ENCODE results near the gene FCHSD2. TPM values are rescaled to one million over a fixed set of nuclear protein-coding genes. Genes with fewer than 3 reads are reported as not detected.

Gene FCHSD2
- total RNA-seq, 2 donors from 2014 or later, result 14.0 to 17.6 TPM

DNA sequence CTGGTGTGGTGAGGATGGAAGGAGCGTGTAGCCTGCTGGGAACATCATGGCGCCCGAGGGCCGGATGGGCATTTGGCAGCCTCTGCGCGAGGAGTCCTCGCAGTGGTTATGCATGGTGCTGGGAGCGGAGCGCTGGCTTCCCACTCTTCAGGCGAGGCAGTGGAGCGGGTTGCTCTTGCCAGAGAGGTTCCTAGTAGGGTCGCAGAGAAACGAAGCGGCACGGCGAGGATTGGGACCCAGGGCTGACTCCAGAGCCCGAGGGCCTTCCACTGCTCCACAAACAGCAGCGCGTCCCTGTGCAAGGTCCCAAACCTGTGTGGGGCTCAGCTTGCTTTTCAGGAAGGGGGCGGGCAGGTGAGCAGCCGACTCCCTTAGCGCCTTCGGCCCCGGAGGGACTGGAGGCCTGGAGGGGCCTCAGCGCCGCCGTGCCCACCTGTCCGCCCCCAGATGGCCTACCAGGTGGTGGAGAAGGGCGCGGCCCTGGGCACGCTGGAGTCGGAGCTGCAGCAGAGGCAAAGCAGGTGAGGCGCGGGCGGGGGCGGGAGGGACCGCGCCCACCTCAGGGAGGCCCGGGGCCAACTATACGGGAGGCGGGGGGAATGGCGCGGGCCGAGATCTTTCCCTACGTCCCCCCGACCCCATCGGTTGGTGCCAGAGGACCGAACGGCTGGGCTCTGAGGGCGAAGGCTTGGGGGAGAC, 320.7 kb downstream of the FCHSD2 start:
- TF ChIP-seq, protein P1, sequence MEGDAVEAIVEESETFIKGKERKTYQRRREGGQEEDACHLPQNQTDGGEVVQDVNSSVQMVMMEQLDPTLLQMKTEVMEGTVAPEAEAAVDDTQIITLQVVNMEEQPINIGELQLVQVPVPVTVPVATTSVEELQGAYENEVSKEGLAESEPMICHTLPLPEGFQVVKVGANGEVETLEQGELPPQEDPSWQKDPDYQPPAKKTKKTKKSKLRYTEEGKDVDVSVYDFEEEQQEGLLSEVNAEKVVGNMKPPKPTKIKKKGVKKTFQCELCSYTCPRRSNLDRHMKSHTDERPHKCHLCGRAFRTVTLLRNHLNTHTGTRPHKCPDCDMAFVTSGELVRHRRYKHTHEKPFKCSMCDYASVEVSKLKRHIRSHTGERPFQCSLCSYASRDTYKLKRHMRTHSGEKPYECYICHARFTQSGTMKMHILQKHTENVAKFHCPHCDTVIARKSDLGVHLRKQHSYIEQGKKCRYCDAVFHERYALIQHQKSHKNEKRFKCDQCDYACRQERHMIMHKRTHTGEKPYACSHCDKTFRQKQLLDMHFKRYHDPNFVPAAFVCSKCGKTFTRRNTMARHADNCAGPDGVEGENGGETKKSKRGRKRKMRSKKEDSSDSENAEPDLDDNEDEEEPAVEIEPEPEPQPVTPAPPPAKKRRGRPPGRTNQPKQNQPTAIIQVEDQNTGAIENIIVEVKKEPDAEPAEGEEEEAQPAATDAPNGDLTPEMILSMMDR (conservative IDR thresholded peaks at IDR 0.05), result no peak

DNA sequence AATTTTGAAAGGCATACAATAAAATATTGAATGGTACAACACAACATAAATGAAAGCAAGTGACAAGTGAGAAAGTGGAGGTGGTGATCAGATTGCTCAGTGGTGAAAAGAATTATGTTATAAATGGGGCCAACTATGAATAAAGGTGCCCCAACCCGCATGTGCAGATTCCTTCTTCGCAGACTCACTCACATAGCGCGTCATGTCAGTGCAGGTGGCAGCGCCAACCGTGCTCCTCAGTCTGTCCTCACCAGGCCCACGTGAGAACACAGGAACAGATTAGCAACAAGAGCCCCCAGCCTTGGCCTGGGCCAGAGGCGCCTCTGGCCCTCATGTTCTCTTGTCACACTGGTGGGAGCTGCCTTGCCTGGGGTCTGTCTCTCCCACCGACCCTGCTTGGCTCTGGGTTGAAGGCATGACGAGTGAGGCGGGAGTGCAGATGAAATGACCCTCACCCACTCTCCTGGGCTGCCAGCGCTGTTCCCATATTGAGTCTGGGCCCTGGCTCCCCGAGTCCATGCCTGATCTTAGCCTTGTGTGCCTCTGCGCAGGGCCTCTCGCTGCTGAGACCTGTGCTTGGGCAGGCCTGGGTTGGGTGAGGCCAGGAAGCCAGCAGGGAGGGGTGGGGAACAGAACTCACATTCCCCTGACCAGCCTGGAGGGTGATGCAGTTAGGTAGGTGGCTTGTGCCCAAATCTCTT, 321.5 kb downstream of the FCHSD2 start:
- no peak overlapping the region for H3K9ac ChIP-seq (ENCODE audit: extremely low read depth, low read length, poor library complexity, severe bottlenecking)
- peak overlapping the region; percentile 53 for H3K4me3 Mint-ChIP-seq
- WGBS, 2 experiments (ENCODE audit: insufficient coverage in 1 of 2, insufficient read length in 1 of 2), result 93 to 100% methylated on average over 11 to 15 of the region's 15 CpGs
- peaks cover 17% of the 10 kb centered on the region for H3K36me3 Mint-ChIP-seq (ENCODE audit: low read depth)
- DNase-seq, result no peak
- H3K4me3 ChIP-seq (ENCODE audit: low read length), result no peak overlapping the region
- H3K4me1 Mint-ChIP-seq, result peaks cover 1% of the 10 kb centered on the region
- peaks cover 23% of the 10 kb centered on the region for H3K27me3 Mint-ChIP-seq (ENCODE audit: insufficient read depth)
- no peaks in the 10 kb centered on the region for H3K27me3 ChIP-seq (ENCODE audit: control insufficient read depth, insufficient read depth, low read length, poor library complexity, severe bottlenecking)
- no peak overlapping the region for H3K27ac Mint-ChIP-seq
- no peaks in the 10 kb centered on the region for H3K9me3 ChIP-seq (ENCODE audit: control insufficient read depth, low read length)
- no peaks in the 10 kb centered on the region for H3K9me3 Mint-ChIP-seq
- no peak overlapping the region for H3K27ac ChIP-seq (ENCODE audit: low read depth, low read length)
- H3K36me3 ChIP-seq (ENCODE audit: control insufficient read depth, insufficient read depth, low read length), result peaks cover 7% of the 10 kb centered on the region
- no peaks in the 10 kb centered on the region for H3K4me1 ChIP-seq (ENCODE audit: control insufficient read depth, insufficient read depth, low read length)
- TF ChIP-seq, protein P1 (conservative IDR thresholded peaks at IDR 0.05), result no peak

More for the DNA sequence above, 320.7 kb downstream of the FCHSD2 start:
- Mint-ChIP-seq H3K4me1 (peaks cover 1% of the 10 kb centered on the region), H3K36me3 (ENCODE audit: low read depth) (peaks cover 17% of the 10 kb centered on the region), H3K27me3 (ENCODE audit: insufficient read depth) (peaks cover 23% of the 10 kb centered on the region), H3K27ac (no peak overlapping the region), H3K4me3 (peak overlapping the region; percentile 53), H3K9me3 (no peaks in the 10 kb centered on the region)
- 50 to 59% methylated on average over 28 to 50 of the region's 50 CpGs for WGBS, 2 experiments (ENCODE audit: insufficient coverage in 1 of 2, insufficient read length in 1 of 2)
- H3K4me1 ChIP-seq (ENCODE audit: control insufficient read depth, insufficient read depth, low read length), result no peaks in the 10 kb centered on the region
- H3K4me3 ChIP-seq (ENCODE audit: low read length), result peak overlapping the region; percentile 76
- peak; percentile 74 for DNase-seq
- peaks cover 7% of the 10 kb centered on the region for H3K36me3 ChIP-seq (ENCODE audit: control insufficient read depth, insufficient read depth, low read length)
- no peaks in the 10 kb centered on the region for H3K27me3 ChIP-seq (ENCODE audit: control insufficient read depth, insufficient read depth, low read length, poor library complexity, severe bottlenecking)
- no peak overlapping the region for H3K9ac ChIP-seq (ENCODE audit: extremely low read depth, low read length, poor library complexity, severe bottlenecking)
- no peak overlapping the region for H3K27ac ChIP-seq (ENCODE audit: low read depth, low read length)
- H3K9me3 ChIP-seq (ENCODE audit: control insufficient read depth, low read length), result no peaks in the 10 kb centered on the region

DNA sequence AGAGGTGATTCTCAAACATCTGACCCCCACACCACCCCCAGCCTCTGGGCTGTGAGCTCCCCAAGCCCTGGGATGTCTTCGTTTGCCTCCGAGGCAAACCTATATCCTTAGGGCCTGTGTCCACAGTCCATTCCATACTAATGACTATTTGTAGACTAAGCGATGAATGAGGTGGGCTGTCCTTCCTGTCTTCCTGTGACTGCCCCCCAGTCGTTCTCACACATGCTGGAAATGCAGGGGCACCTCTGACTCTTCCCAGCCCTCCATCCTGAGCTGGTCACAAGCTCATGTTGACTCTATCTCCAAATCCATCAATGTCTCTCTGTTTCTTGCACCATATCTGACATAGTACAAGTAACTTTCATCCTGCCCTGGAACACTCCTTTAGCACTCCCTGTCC, 323.1 kb downstream of the FCHSD2 start:
- Mint-ChIP-seq H3K4me1 (peaks cover 5% of the 10 kb centered on the region), H3K9me3 (no peaks in the 10 kb centered on the region), H3K27me3 (ENCODE audit: insufficient read depth) (peaks cover 22% of the 10 kb centered on the region), H3K36me3 (ENCODE audit: low read depth) (peaks cover 17% of the 10 kb centered on the region), H3K27ac (no peak overlapping the region), H3K4me3 (no peak overlapping the region)
- no peaks in the 10 kb centered on the region for H3K9me3 ChIP-seq (ENCODE audit: control insufficient read depth, low read length)
- H3K9ac ChIP-seq (ENCODE audit: extremely low read depth, low read length, poor library complexity, severe bottlenecking), result no peak overlapping the region
- H3K4me1 ChIP-seq (ENCODE audit: control insufficient read depth, insufficient read depth, low read length), result no peaks in the 10 kb centered on the region
- no peak for DNase-seq
- WGBS, 2 experiments (ENCODE audit: insufficient coverage in 1 of 2, insufficient read length in 1 of 2), result 89 to 91% methylated on average over 2 to 4 of the region's 4 CpGs
- no peak overlapping the region for H3K27ac ChIP-seq (ENCODE audit: low read depth, low read length)
- no peak overlapping the region for H3K4me3 ChIP-seq (ENCODE audit: low read length)
- H3K27me3 ChIP-seq (ENCODE audit: control insufficient read depth, insufficient read depth, low read length, poor library complexity, severe bottlenecking), result no peaks in the 10 kb centered on the region
- peaks cover 7% of the 10 kb centered on the region for H3K36me3 ChIP-seq (ENCODE audit: control insufficient read depth, insufficient read depth, low read length)
- TF ChIP-seq, protein P1 (conservative IDR thresholded peaks at IDR 0.05), result no peak
